ENCODE data around the gene SCARB1. TPM values are rescaled to one million over a fixed set of nuclear protein-coding genes. Genes with fewer than 3 reads are reported as not detected.
A peak's percentile ranks its signal among the peaks of the same experiment; 100 is the strongest.

SCARB1 gene
- total and polyA plus RNA-seq, 9 of the 15 experiments (the other 6 are each of a cell fraction or from before 2014, with no cell fraction given): 0.56 to 157 (median 52.8) TPM

DNA sequence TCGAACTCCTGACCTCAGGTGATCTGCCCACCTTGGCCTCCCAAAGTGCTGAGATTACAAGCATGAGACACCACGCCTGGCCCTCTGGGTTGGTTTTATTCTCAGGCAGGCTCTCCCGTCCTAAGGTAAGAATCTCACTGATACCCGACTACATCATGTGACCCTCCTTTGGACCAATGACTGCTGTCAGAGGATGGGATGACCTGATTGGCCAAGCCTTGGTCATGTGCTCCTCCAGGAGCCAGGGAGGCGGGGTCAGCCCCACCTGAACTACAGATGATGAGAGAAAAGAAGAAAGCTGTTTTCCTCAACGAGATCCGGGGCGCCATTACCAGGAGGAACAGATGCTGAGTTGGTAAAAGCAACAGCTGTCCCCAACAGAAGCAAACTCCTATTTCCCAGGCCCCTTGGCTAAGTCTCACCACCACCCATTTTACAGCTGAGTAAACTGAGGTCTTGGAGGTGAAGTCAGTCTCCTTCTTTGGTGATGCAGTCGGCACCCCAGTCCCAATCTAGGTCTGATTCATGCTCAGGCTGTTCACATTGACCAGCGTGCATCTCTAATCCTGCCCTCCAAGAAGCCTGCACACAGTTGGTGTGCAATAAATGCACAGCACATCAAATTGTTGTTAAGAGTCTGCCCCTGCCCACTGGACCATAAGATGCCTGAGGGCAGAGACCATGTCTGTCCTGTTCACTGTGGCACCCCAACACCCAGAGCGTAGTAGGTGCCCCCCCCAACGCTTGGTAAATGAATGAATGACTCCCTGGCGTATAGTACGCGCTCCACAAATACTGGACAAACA is 118.8 kb downstream of the SCARB1 start:
- ATAC-seq: peak; percentile 96
- H2AFZ ChIP-seq (ENCODE audit: low read depth, low read length): peak overlapping the region; percentile 77
- H3K9me1 ChIP-seq (ENCODE audit: control insufficient read depth, insufficient read depth, low read length): no peaks in the 10 kb centered on the region
- peaks cover 4 to 19% of the 10 kb centered on the region in 2 experiments; a peak in 4 of 5 replicates for H3K4me1 ChIP-seq (replicated peaks in 1 of 2; ENCODE audit: control insufficient read depth in 2 of 2, insufficient read depth in 2 of 2, low read length in 2 of 2)
- no peak overlapping the region for H3K27ac ChIP-seq (ENCODE audit: extremely low read depth, low read depth, low read length)
- in situ Hi-C loops (cut with MboI): no loop called here
- peak; percentile 97 for FAIRE-seq
- no TSS peak for BruUV-seq (replicated peaks)
- H3K27me3 ChIP-seq (ENCODE audit: control insufficient read depth in 2 of 2, insufficient read depth in 2 of 2, low read length in 2 of 2): peaks cover 14 to 25% of the 10 kb centered on the region in 2 experiments; a peak in 4 of 5 replicates
- intact Hi-C loops (cut with micrococcal nuclease): no loop called here
- no peak overlapping the region; the same call in 1 of the 2 replicates for H3K4me2 ChIP-seq (ENCODE audit: insufficient read depth, low read length)
- no peaks in the 10 kb centered on the region for H3K36me3 ChIP-seq (ENCODE audit: control insufficient read depth, insufficient read depth, low read length)
- peak; percentile 85 to 98 (median 96) for DNase-seq (ENCODE audit: extremely low read depth in 1 of 4, low spot score in 3 of 4)
- POLR2A ChIA-PET: interaction anchor here (0.6 kb wide), 1 partner anchor 1544 kb away, joined by 3 read pairs; no protein-coding TSS in a partner anchor
- peaks cover 6% of the 10 kb centered on the region; the same call in 1 of the 2 replicates for H4K20me1 ChIP-seq (replicated peaks; ENCODE audit: control insufficient read depth, insufficient read depth, low read length)
- no peaks in the 10 kb centered on the region for H3K79me2 ChIP-seq (ENCODE audit: control insufficient read depth, insufficient read depth, low read length)
- no peak overlapping the region for H3K9ac ChIP-seq (ENCODE audit: insufficient read depth in 1 of 2, low read depth in 2 of 2, low read length in 2 of 2)
- CTCF ChIA-PET (ENCODE audit: low intra/inter-chr PET ratio): no interaction called here
- no peaks in the 10 kb centered on the region for H3K9me3 ChIP-seq (replicated peaks; ENCODE audit: control insufficient read depth, insufficient read depth, low read depth, low read length)
- H3K4me3 ChIP-seq: no peak overlapping the region
- WGBS (ENCODE audit: insufficient coverage, low coverage, missing lambda C conversion rate): 34% methylated on average over 15 of the region's 15 CpGs
- TF ChIP-seq NFIX (CRISPR knock-in tag; IDR thresholded peaks at IDR 0.05; ENCODE audit: low read depth) (no peak), ZNF778 (CRISPR knock-in tag; IDR thresholded peaks at IDR 0.05) (no peak), FOXA1 (IDR thresholded peaks at IDR 0.05; ENCODE audit: borderline replicate concordance) (no peak), ILK (tag; IDR thresholded peaks at IDR 0.05; ENCODE audit: borderline replicate concordance, low read depth) (no peak), KLF16 (IDR thresholded peaks at IDR 0.05) (no peak), PTRF (tag; IDR thresholded peaks at IDR 0.05) (no peak), REST (IDR thresholded peaks at IDR 0.05; ENCODE audit: borderline replicate concordance) (peak; percentile 78), REST (CRISPR knock-in tag; IDR thresholded peaks at IDR 0.05; ENCODE audit: low read depth) (no peak), PHF20 (IDR thresholded peaks at IDR 0.05; ENCODE audit: partially characterized antibody) (peak; percentile 52), ZNF431 (CRISPR knock-in tag; IDR thresholded peaks at IDR 0.05) (no peak), GABPB1 (CRISPR knock-in tag; IDR thresholded peaks at IDR 0.05) (0 out of 2 replicates have a peak, but pooled peaks have one; percentile 15), SOX6 (IDR thresholded peaks at IDR 0.05) (no peak), HDAC2 (IDR thresholded peaks at IDR 0.05) (peak; percentile 95)
- TF ChIP-seq, protein P1, sequence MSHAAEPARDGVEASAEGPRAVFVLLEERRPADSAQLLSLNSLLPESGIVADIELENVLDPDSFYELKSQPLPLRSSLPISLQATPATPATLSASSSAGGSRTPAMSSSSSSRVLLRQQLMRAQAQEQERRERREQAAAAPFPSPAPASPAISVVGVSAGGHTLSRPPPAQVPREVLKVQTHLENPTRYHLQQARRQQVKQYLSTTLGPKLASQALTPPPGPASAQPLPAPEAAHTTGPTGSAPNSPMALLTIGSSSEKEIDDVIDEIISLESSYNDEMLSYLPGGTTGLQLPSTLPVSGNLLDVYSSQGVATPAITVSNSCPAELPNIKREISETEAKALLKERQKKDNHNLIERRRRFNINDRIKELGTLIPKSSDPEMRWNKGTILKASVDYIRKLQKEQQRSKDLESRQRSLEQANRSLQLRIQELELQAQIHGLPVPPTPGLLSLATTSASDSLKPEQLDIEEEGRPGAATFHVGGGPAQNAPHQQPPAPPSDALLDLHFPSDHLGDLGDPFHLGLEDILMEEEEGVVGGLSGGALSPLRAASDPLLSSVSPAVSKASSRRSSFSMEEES (CRISPR knock-in tag; IDR thresholded peaks at IDR 0.05): peak; percentile 92
